Fibroblast of skin of left biceps (primary cell): ENCODE data around the gene CRY2.
"Not testable (repeated sequence)": the region's sequence is repeated elsewhere in the genome, so short reads cannot be mapped to it uniquely, and the experiment has no call there.

Source experiments
- DNase-seq, 2 experiments: peaks; one replicate each; pipeline ENCODE4 v3.0.0-alpha.2; 2013; ENCODE audit warnings: low read depth in 2 of 2

Gene CRY2

GRCh38 chr11:45811571-45812290, 35.5 kb upstream of the CRY2 start:
- no peak for DNase-seq

- DNase-seq = no peak
These were observed 34.4 kb upstream of the CRY2 start for GRCh38 chr11:45812581-45813548.

GRCh38 chr11:45815747-45816146, 31.5 kb upstream of the CRY2 start:
- no peak for DNase-seq

- DNase-seq = no peak
These were observed 30.7 kb upstream of the CRY2 start for GRCh38 chr11:45816614-45817013.

GRCh38 chr11:45817191-45817590, 30.1 kb upstream of the CRY2 start:
- no peak for DNase-seq

GRCh38 chr11:45818961-45819605, 28.2 kb upstream of the CRY2 start:
- no peak for DNase-seq

- DNase-seq = no peak
These were observed 26.9 kb upstream of the CRY2 start for GRCh38 chr11:45820211-45820857.

GRCh38 chr11:45826492-45826891, 20.8 kb upstream of the CRY2 start:
- not testable (repeated sequence) for DNase-seq

- no peak for DNase-seq
These were observed 20.2 kb upstream of the CRY2 start for GRCh38 chr11:45827123-45827522.

- no peak for DNase-seq
These were observed 18.3 kb upstream of the CRY2 start for GRCh38 chr11:45828996-45829395.

- no peak for DNase-seq
These were observed 16.7 kb upstream of the CRY2 start for GRCh38 chr11:45830596-45830995.

GRCh38 chr11:45832811-45833441, 14.3 kb upstream of the CRY2 start:
- DNase-seq = no peak

GRCh38 chr11:45833761-45834160, 13.5 kb upstream of the CRY2 start:
- no peak for DNase-seq

GRCh38 chr11:45834298-45834756, 12.9 kb upstream of the CRY2 start:
- no peak for DNase-seq

GRCh38 chr11:45839204-45839603, 8.1 kb upstream of the CRY2 start:
- DNase-seq = no peak

- DNase-seq = not testable (repeated sequence)
These were observed 7.0 kb upstream of the CRY2 start for GRCh38 chr11:45840251-45840650.

- DNase-seq = peak in 1 of 2 experiments; percentile 48
These were observed 3.9 kb upstream of the CRY2 start for GRCh38 chr11:45843158-45843924.

- DNase-seq = no peak
These were observed 2.3 kb upstream of the CRY2 start for GRCh38 chr11:45844822-45845578.

GRCh38 chr11:45846174-45846675, 1.1 kb upstream of the CRY2 start:
- DNase-seq = no peak
